ENCODE data around the gene LILRB1.
"Not testable (repeated sequence)": the region's sequence is repeated elsewhere in the genome, so short reads cannot be mapped to it uniquely, and the experiment has no call there.

The LILRB1 gene

DNA sequence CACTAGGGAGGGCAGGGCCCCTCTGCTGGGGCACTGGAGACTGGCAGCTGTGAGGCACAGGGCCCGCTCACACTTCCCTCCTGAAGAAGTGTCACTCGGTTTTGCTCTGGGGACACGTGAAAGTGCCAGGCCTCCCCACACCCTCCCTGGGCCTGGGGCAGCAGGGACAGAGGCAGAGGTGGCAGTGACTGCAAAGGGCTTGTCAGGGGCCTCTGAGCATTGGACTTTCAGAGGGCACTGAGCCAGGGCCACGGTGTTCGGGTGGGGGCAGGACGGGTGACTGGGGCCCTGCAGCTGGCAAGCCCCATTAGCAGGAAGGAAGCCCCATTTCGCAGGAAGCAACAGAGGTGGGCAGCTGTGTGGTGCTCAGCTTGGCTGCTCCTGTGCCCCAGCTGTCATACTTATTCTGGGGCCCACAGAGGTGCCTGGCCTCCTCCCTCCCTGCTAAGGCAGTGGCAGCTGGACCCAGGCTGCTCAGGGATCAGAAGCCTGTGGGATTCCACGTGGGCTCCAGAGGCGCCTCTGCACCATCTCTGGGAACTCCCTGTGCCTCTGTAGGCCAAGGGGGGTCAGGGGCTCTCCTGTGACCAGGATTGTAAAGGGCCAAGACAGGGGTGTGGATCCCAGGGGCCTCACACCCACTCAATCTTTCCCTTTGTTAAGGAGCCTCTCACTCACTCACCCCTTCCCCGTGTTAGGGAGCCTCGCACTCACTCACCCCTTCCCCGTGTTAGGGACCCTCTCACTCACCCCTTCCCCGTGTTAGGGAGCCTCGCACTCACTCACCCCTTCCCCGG is 5.2 kb upstream of the LILRB1 start:
- DNase-seq: not testable (repeated sequence)

DNA sequence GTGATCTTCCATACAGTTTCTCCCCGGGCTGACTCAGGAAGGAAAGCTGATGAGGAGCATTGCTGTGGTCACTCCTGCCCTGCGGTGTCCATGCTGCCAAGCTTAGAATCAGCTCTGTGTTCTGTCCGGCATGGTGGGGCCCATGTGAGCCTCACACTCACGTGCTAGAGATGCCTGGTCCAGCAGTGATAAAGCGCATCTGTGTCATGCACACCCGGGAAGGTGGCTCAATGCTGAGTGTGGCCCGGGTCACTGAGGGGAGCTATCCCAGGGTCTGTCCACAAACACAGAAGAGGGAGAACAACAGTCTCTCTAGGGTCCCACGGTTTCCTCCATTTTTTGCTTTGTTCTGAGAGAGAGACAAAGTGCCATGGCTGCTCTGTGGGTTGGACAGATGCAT is 3.5 kb upstream of the LILRB1 start:
- DNase-seq: no peak

DNA sequence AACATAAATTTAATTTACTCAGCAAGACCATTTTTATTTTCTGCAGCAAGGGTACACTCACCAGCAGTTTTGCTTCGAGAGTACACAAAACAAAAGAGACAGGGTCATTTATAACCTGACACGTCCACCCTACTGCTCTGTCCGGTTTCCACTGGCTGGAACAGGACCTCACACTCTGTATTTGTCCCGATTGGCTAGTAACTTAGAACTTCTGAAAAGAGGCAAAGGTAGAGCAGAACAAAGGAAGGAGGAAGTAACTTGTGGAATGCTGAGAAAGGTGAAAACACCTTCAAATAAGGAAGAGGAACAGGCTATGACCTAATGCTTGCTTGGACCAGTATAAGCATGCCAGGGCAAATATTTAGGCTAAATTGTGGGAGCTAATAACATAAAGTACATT is 2.4 kb upstream of the LILRB1 start:
- DNase-seq: not testable (repeated sequence)

DNA sequence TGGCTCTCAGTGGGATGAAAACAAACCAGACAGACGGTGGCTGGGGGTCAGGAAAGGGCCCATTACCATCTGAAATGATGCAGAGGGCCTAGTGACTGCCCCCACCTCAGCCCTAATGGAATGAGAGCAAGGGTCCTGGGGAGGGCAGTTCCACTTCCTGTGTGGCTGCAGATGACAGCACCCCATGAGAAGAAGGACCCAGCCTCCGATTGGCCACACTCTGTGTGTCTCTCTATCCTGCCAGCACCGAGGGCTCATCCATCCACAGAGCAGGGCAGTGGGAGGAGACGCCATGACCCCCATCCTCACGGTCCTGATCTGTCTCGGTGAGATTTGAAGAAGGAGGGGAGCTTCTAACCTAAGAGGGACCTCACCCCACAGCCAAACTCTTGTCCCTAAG is 498 bp downstream of the LILRB1 start:
- no peak for DNase-seq

DNA sequence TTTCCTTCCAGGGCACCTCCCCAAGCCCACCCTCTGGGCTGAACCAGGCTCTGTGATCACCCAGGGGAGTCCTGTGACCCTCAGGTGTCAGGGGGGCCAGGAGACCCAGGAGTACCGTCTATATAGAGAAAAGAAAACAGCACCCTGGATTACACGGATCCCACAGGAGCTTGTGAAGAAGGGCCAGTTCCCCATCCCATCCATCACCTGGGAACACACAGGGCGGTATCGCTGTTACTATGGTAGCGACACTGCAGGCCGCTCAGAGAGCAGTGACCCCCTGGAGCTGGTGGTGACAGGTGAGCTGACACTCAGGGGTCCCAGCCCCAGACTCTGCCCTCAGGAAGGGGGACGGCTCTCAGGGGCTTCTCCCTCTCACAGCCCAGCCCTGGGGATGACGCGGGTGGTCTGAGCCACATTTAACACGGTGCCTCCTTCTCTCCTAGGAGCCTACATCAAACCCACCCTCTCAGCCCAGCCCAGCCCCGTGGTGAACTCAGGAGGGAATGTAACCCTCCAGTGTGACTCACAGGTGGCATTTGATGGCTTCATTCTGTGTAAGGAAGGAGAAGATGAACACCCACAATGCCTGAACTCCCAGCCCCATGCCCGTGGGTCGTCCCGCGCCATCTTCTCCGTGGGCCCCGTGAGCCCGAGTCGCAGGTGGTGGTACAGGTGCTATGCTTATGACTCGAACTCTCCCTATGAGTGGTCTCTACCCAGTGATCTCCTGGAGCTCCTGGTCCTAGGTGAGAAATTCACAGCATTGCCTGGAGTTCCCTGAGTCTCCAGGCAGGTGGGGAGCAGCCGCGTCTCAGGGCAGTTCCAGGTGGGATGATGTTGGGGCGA is 1.4 kb downstream of the LILRB1 start:
- not testable (repeated sequence) for DNase-seq

DNA sequence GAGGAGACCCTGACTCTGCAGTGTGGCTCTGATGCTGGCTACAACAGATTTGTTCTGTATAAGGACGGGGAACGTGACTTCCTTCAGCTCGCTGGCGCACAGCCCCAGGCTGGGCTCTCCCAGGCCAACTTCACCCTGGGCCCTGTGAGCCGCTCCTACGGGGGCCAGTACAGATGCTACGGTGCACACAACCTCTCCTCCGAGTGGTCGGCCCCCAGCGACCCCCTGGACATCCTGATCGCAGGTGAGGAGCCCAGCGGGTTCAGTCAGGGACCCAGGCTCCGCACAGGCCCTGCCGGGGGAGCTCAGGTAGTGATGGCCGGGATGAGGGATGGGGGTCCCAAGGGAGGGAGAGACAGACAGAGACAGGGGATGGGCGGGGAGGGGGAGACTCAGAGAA is 2.2 kb downstream of the LILRB1 start:
- not testable (repeated sequence) for DNase-seq

DNA sequence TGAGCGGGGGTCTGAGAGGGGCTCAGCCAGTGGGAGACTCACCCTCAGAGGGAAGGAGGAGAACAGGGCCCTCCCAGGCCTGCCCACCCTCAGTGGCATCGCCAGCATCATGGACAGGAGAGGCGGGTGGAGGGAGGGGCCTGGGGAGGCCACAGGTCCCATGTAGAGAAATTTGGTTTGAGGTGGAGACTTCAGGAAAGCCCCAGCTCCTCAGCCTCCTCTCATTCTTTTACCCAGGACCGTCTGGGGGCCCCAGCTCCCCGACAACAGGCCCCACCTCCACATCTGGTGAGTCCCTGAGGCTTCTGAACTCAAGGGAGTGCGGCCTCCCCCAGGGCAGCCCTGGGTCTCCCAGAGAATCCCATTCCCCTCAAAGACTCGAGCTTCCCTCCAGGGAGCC is 3.1 kb downstream of the LILRB1 start:
- no peak for DNase-seq

DNA sequence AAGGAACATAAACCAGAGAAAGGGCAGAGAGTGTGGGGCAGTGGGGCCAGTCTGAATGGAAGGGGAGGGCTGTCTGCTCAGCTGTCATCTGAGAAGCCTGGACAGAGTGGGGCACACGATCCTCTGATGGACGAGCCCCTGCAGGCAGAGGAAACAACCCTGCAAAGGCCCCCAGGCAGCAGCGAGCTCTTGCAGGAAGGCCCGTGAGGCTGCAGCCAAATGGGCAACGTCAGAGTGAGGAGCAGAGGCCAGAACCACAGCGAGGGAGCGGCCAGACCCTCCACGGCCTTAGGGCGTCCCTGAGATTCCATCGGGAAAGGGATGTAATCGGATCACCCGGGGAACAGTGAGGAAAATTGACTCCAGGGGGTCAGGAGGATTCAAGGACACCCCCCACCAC is 5.8 kb downstream of the LILRB1 start:
- not testable (repeated sequence) for DNase-seq

DNA sequence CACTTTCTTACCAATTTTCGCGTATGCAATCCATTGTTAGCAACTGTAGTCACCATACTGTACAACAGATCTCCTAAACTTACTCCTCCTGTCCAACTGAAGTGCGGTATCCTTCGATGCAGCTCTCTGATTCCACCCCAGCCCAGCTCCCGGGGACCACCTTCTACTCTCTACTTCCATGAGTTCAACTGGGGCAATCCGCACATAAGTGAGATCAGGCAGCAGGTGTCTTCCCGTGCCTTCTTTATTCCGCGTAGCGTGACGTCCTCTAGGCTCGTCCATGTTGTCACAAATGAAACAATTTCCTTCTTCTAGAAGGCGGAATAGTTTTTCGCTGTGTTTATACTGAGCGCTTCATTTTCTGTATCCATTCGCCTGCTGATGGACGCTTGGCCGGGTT is 8.4 kb downstream of the LILRB1 start:
- no peak for DNase-seq

DNA sequence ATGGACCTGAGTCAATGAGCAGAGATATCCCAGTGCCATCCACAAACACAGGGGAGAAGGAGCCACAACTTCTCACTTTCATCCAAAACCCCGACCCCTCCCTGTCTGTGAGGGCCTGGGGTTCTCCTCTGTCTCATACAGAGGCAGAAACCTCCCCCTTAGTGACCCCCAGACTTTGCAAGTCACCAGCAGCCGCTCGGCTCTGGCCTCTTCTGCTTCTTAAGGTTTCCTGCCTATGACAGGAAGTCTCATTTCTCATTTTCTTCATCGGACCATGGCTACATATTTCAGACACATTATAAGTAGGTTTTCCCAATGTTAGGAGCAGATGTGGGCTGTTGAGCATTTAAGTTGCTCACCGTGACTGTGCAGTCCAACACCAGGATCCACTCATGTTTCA is 12.7 kb downstream of the LILRB1 start:
- DNase-seq: not testable (repeated sequence)

DNA sequence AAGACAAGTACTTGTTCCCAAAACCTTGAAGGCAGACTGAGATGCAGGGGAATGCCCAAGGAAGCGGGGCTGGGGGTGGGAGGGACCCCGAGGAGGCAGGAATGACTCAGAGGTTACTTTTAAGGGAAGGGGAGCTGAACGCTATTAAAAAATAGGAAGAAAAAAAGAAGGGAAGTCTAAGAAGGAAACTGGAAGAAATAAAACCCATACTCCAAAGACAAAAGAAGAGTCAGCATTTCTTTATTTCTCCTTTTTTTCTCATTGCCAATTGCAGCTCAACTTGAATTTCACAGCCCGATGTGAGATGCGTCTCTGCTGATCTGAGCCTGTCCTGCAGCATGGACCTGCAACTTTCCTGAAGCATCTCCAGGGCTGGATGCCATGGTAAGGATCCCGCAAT is 13.3 kb downstream of the LILRB1 start:
- DNase-seq: not testable (repeated sequence)

DNA sequence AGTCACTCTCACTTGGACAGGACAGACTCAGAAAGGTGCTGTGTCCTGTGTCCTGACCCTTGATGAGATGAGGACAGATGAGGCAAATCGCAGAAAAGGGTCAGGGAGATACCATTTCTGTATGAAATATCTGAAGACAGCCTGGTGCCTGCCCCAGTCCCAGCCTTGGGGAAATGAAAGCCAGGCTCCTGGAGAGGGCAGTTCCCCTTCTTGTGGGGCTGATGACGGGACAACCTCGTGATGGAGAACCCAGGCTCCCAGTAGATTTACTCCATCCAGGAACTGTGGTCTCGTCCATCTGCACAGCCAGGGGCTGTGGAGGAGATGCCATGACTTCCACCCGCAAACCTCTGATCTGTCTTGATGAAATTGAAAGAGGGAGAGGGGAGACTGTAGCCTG is 13.8 kb downstream of the LILRB1 start:
- no peak for DNase-seq

DNA sequence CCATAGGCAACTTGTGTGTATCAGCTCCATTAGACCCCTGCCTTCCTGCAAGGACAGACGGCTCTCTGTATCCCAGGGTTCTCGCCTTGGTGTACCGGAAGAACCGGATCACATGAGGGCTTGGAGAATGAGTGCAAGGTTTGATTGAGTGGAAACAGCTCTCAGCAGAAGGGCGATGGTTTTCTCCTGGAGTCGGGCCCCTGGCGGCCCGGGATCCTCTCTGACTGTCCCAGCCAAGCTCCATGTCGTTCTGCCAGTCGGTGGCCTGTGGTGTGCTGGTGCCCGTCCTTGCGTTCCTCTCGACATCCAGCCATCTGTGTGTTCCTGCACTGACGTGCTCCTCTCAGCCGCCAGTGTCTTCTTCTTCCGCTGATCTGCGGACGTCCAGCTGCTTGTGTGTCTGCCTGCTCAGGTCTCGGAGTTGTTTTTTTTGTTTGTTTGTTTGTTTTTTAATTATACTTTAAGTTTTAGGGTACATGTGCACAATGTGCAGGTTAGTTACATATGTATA is 16.1 kb downstream of the LILRB1 start:
- no peak for DNase-seq

DNA sequence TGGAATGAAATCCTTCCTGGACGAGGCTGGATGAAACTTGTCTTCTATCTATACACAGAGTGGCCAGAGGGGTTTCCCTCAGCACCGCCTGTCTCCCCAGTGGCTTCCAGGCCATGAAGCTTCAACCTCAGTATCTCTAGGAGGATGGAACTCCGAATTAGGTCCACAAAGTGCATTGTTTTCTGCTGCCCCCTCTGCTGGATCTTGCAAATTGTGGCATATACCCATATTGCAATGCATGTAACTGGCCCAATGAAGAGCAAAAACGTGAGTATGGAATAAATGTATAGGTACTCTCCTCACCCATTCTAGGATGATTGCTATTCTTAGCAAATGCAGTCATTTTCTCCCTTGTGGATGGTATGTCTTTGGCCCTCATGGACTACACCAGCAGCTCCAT is 17.8 kb downstream of the LILRB1 start:
- no peak for DNase-seq

DNA sequence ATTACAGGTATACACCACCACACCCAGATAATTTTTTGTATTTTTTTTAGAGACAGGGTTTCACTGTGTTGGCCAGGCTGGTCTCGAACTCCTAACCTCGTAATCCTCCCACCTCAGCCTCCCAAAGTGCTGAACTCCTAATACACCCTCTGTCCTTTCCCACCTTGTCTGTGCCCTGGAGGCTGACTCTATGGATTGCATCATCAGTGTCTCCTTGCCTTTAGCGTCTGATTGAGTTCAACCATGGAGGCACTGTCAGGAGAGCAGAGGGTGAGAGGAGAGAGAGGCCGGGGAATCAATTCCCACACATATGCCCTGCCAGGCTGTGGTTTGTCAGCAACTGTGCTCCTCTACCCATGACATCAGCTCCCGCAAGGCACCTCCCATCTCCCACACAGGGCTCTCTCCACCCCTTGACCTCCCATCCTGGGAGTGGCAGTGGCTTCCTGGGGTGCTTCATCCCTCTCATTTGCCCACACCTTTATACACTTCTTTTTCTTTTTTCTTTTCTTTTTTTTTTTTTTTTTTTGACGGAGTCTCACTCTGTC is 19.9 kb downstream of the LILRB1 start:
- no peak for DNase-seq

DNA sequence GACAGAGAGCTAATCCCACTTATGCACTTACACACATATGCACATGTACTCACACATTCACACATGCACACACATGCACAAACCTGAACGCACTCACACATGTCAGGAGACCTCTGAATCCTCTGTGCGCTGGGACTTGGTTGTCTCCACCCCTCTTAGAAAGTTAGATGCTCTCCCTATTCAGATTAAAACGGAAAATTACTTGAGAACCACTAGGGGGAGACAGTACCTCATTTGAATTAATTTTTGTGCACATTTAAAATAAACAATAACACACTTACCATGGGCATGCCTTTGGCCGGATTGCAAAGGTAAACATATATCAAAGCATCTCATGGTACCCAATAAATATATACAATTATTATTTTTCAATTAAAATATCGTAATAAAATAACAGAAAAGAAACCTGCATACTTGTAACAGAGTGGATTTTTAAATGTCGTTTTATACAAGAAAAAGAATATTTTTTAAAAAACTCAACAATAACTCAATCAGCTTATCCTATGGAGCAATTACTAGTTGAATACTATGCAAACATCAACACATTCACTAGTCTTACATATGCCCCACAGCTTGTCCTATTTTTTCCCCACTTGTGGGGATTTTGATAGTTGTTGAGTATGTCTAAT is 23.0 kb downstream of the LILRB1 start:
- DNase-seq: no peak

DNA sequence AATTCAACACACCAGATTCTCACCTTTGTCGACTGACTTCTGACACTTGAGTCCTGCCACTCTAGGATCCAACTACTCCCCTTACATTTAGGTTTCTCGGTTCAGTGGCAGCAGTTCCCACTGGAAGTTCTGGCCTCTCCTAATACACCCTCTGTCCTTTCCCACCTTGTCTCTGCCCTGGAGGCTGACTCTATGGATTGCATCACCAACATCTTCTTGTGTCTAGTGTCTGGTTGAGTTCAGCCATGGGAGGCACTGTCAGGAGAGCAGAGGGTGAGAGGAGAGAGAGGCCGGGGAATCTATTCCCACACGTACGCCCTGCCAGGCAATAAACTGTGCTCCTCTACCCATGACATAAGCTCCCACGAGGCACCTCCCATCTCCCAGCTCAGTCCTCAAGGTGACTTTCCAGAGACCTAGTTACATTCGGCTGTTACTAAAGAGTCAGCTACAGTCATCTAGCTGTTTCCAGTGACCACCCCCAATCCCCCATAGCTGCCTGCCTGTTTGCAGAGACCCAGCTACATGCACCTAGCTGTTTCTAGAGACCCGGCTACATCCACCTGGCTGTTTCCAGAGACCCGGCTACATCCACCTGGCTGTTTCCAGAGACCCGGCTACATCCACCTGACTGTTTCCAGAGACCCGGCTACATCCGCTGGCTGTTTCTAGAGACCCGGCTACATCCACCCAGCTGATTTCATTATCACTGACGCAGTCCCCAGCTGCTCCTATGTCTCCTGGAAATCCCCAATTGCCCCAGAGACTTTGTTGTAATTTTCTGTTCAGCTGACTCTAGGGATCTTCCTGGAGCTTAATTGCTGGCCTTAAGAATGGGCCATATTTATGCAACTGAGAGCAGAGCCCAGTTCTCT is 24.4 kb downstream of the LILRB1 start:
- no peak for DNase-seq

DNA sequence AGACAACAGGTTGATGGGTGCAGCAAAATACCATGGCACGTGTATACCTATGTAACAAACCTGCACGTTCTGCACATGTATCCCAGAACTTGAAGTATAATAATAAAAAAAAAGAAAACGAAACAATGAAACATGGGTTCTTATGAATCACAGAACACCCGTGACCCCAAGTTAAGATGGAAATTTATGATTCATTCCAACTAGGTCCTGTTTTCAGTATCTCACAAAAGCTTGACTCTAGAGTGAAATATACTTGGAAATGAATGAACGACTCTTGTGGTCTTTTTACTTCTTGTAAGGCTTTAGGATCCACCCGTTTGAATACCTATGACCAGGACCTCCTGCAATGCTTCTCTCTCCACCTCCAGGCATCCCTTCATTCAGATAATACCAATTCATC is 29.0 kb downstream of the LILRB1 start:
- DNase-seq: no peak

DNA sequence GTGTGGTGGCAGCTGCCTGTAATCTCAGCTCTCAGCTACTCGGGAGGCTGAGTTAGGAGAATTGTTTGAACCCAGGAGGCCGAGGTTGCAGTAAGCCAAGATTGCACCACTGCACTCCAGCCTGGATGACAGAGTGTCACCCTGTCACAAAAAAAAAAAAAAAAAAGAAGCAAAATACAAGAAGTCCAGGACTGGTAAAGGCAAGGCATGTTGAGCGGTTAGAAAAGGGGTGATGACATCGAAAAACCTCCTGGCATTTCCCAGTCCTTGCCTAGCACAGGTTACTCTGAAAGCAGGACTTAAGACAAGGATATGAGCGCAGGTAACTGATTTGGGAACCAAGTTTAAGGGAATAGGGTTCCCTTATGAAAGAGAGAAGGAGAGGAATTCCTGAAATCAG is 30.0 kb downstream of the LILRB1 start:
- DNase-seq: no peak

DNA sequence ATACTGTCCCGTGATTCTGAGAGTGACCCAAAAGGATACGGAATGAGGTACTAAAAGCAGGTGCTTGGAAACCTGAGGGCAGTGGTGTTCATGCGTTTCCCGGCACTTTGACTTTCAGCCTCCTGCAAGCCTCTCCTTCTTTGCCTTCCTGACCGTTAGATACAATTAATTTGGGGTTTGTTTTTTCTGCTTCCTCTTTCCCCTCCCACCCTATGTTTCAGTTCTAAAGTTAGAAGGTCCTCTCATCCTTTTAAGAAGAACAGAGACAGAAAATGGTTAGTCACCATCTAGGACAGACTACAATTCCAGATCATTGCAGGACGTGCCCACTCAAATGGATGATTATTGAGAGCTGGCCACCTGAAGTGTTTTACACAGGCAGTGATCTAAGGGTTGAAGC is 30.7 kb downstream of the LILRB1 start:
- no peak for DNase-seq

DNA sequence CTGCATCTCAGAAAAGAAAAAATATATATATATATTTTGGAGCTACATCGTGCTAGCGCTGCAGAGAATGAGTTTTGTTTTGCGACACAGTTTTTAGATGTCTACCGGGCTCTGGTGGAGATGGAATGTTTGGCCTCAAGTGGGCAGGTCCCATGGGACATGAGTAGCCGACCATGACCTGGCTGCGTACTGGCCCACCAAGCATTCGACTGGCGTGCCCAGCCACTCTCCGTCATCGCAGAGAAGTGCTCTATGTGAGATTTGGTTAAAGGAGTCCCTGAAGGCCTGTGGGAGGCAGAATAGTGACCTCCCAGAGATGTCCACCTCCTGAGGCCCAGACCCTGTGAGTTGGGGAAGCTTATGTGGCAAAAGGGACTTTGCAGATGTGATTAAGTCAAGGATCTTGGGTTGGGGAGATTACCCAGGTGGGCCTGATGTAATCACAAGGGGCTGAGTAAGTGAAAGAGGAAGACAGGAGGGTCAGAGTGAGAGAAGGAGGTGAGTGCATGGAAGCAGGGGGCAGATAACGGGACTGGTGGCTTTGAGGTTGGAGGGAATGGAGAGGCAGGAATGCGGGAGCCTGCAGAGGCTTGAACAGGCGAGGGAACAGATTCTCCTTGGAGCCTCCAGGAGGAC is 31.7 kb downstream of the LILRB1 start:
- DNase-seq: no peak

DNA sequence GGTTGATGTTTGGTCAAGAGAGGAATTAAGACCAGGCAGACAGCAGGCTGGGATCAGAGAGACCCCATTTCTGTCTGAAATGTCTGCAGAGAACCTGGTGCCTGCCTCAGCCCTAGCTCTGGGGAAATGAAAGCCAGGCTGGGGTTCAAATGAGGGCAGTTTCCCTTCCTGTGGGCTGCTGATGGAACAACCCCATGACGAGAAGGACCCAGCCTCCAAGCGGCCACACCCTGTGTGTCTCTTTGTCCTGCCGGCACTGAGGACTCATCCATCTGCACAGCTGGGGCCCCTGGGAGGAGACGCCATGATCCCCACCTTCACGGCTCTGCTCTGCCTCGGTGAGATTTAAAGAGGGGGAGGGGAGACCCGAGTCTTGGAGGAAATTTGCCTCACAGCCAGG is 32.4 kb downstream of the LILRB1 start, which contains the start of gene LILRB4:
Gene LILRB4, plus strand, starts transcription at position 256 of the 400 bp plus-strand sequence. Its CDS starts 49 bp downstream, at position 305.
- no peak for DNase-seq
